ENCODE measurements around the gene RSPH1.

RSPH1 gene

GRCh38 chr21:42533306-42533962, 37.4 kb upstream of the RSPH1 start:
- no peaks in the 10 kb centered on the region for H3F3A ChIP-seq (ENCODE audit: low read depth)

GRCh38 chr21:42532466-42533181, 36.6 kb upstream of the RSPH1 start:
- H3K9me3 ChIP-seq (ENCODE audit: insufficient read depth, low read depth, low read length): no peaks in the 10 kb centered on the region
- TF ChIP-seq EZH2phosphoT487 (IDR thresholded peaks at IDR 0.05; ENCODE audit: borderline replicate concordance) (no peak), CTCF (conservative IDR thresholded peaks at IDR 0.05; ENCODE audit: low read length) (no peak)
- H4K20me1 ChIP-seq (ENCODE audit: insufficient read depth, low read length, poor library complexity, severe bottlenecking): peaks cover 12% of the 10 kb centered on the region
- H3K27me3 ChIP-seq (ENCODE audit: insufficient read depth, low read length, poor library complexity, severe bottlenecking): no peaks in the 10 kb centered on the region
- peaks cover 80% of the 10 kb centered on the region for H3K79me2 ChIP-seq (ENCODE audit: insufficient read depth, low read length)
- 0 out of 2 replicates have a peak, but pooled peaks cover under 1% of the 10 kb centered on the region for H3F3A ChIP-seq (ENCODE audit: low read depth)
- H3K9ac ChIP-seq (ENCODE audit: low read depth, low read length, poor library complexity, severe bottlenecking): no peak overlapping the region
- H3K36me3 ChIP-seq (ENCODE audit: insufficient read depth, low read length): peaks cover 93% of the 10 kb centered on the region
- H3K4me3 ChIP-seq (ENCODE audit: low read length, poor library complexity, severe bottlenecking): no peak overlapping the region
- peaks cover 25% of the 10 kb centered on the region for H3K4me1 ChIP-seq (ENCODE audit: insufficient read depth, low read length, poor library complexity, severe bottlenecking)
- no peaks in the 10 kb centered on the region for H3K9me2 ChIP-seq (replicated peaks; ENCODE audit: low read depth, low read length)
- H2AFZ ChIP-seq (ENCODE audit: low read length): no peak overlapping the region
- no peak overlapping the region for H3K4me2 ChIP-seq (ENCODE audit: low read depth, low read length, poor library complexity, severe bottlenecking)

More at GRCh38 chr21:42533306-42533962, 37.4 kb upstream of the RSPH1 start:
- peaks cover 97% of the 10 kb centered on the region for H3K36me3 ChIP-seq (ENCODE audit: insufficient read depth, low read length)
- H3K4me3 ChIP-seq (ENCODE audit: low read length, poor library complexity, severe bottlenecking): no peak overlapping the region
- no peaks in the 10 kb centered on the region for H3K9me3 ChIP-seq (ENCODE audit: insufficient read depth, low read depth, low read length)
- no peak overlapping the region for H2AFZ ChIP-seq (ENCODE audit: low read length)
- H3K79me2 ChIP-seq (ENCODE audit: insufficient read depth, low read length): peaks cover 78% of the 10 kb centered on the region
- H4K20me1 ChIP-seq (ENCODE audit: insufficient read depth, low read length, poor library complexity, severe bottlenecking): peaks cover 7% of the 10 kb centered on the region
- peaks cover 18% of the 10 kb centered on the region for H3K4me1 ChIP-seq (ENCODE audit: insufficient read depth, low read length, poor library complexity, severe bottlenecking)
- H3K9ac ChIP-seq (ENCODE audit: low read depth, low read length, poor library complexity, severe bottlenecking): no peak overlapping the region
- TF ChIP-seq EZH2phosphoT487 (IDR thresholded peaks at IDR 0.05; ENCODE audit: borderline replicate concordance): no peak
- no peak for TF ChIP-seq CTCF (conservative IDR thresholded peaks at IDR 0.05; ENCODE audit: low read length)
- no peaks in the 10 kb centered on the region for H3K9me2 ChIP-seq (replicated peaks; ENCODE audit: low read depth, low read length)
- H3K27me3 ChIP-seq (ENCODE audit: insufficient read depth, low read length, poor library complexity, severe bottlenecking): no peaks in the 10 kb centered on the region
- H3K4me2 ChIP-seq (ENCODE audit: low read depth, low read length, poor library complexity, severe bottlenecking): no peak overlapping the region

GRCh38 chr21:42531771-42532170, 35.7 kb upstream of the RSPH1 start:
- Histone ChIP-seq H2AFZ (ENCODE audit: low read length) (no peak overlapping the region), H3K79me2 (ENCODE audit: insufficient read depth, low read length) (peaks cover 85% of the 10 kb centered on the region), H3K9me3 (ENCODE audit: insufficient read depth, low read depth, low read length) (no peaks in the 10 kb centered on the region), H3K9ac (ENCODE audit: low read depth, low read length, poor library complexity, severe bottlenecking) (no peak overlapping the region), H3F3A (ENCODE audit: low read depth) (0 out of 2 replicates have a peak, but pooled peaks cover 4% of the 10 kb centered on the region), H3K4me3 (ENCODE audit: low read length, poor library complexity, severe bottlenecking) (no peak overlapping the region), H3K36me3 (ENCODE audit: insufficient read depth, low read length) (peaks cover 87% of the 10 kb centered on the region), H3K27me3 (ENCODE audit: insufficient read depth, low read length, poor library complexity, severe bottlenecking) (no peaks in the 10 kb centered on the region), H4K20me1 (ENCODE audit: insufficient read depth, low read length, poor library complexity, severe bottlenecking) (peaks cover 19% of the 10 kb centered on the region), H3K4me2 (ENCODE audit: low read depth, low read length, poor library complexity, severe bottlenecking) (no peak overlapping the region), H3K4me1 (ENCODE audit: insufficient read depth, low read length, poor library complexity, severe bottlenecking) (peaks cover 34% of the 10 kb centered on the region), H3K9me2 (replicated peaks; ENCODE audit: low read depth, low read length) (no peaks in the 10 kb centered on the region)
- TF ChIP-seq EZH2phosphoT487 (IDR thresholded peaks at IDR 0.05; ENCODE audit: borderline replicate concordance) (no peak), CTCF (conservative IDR thresholded peaks at IDR 0.05; ENCODE audit: low read length) (no peak)
